Stimulated activated naive CD4-positive, alpha-beta T cell (primary cell): ENCODE results near the gene LMBR1.
A peak's percentile ranks its signal among the peaks of the same experiment; 100 is the strongest.
"Not testable (repeated sequence)": the region's sequence is repeated elsewhere in the genome, so short reads cannot be mapped to it uniquely, and the experiment has no call there.

Experiments
- DNase-seq, 6 experiments: peaks; one replicate each; lab custom pipeline; 2025; lab: John Stamatoyannopoulos, UW

The LMBR1 gene

GRCh38 chr7:156845379-156846101 is 47.4 kb downstream of the LMBR1 start:
- DNase-seq, result no peak

- DNase-seq, result not testable (repeated sequence)
Observed at GRCh38 chr7:156843582-156843981, 49.4 kb downstream of the LMBR1 start.

GRCh38 chr7:156843157-156843556 is 49.8 kb downstream of the LMBR1 start:
- DNase-seq, result no peak

- DNase-seq, result no peak
Observed at GRCh38 chr7:156842740-156843140, 50.2 kb downstream of the LMBR1 start.

- no peak for DNase-seq
Observed at GRCh38 chr7:156842317-156842716, 50.7 kb downstream of the LMBR1 start.

GRCh38 chr7:156841497-156841896 is 51.5 kb downstream of the LMBR1 start:
- no peak for DNase-seq

GRCh38 chr7:156840134-156840533 is 52.8 kb downstream of the LMBR1 start:
- DNase-seq, result no peak

- no peak for DNase-seq
Observed at GRCh38 chr7:156836443-156836842, 56.5 kb downstream of the LMBR1 start.

GRCh38 chr7:156834462-156834861 is 58.5 kb downstream of the LMBR1 start:
- DNase-seq, result no peak

GRCh38 chr7:156833312-156833711 is 59.7 kb downstream of the LMBR1 start:
- no peak for DNase-seq

- DNase-seq, result no peak
Observed at GRCh38 chr7:156832195-156832877, 60.6 kb downstream of the LMBR1 start.

- no peak for DNase-seq
Observed at GRCh38 chr7:156829669-156830336, 63.2 kb downstream of the LMBR1 start.

- no peak for DNase-seq
Observed at GRCh38 chr7:156827587-156828203, 65.3 kb downstream of the LMBR1 start.

- no peak for DNase-seq
Observed at GRCh38 chr7:156823435-156823834, 69.5 kb downstream of the LMBR1 start.

- no peak for DNase-seq
Observed at GRCh38 chr7:156820445-156821063, 72.4 kb downstream of the LMBR1 start.

- DNase-seq, result no peak
Observed at GRCh38 chr7:156819733-156820295, 73.2 kb downstream of the LMBR1 start.

GRCh38 chr7:156818133-156818532 is 74.8 kb downstream of the LMBR1 start:
- no peak for DNase-seq

- DNase-seq, result peak in 1 of 6 experiments; percentile 6
Observed at GRCh38 chr7:156816943-156817572, 75.9 kb downstream of the LMBR1 start.

- no peak for DNase-seq
Observed at GRCh38 chr7:156811706-156812105, 81.3 kb downstream of the LMBR1 start.

GRCh38 chr7:156803656-156804055 is 89.3 kb downstream of the LMBR1 start:
- not testable (repeated sequence) for DNase-seq

- no peak for DNase-seq
Observed at GRCh38 chr7:156802214-156802613, 90.8 kb downstream of the LMBR1 start.
